ENCODE data around the gene ZNF335. TPM values are rescaled to one million over a fixed set of nuclear protein-coding genes. Genes with fewer than 3 reads are reported as not detected.
"Not testable (repeated sequence)": the region's sequence is repeated elsewhere in the genome, so short reads cannot be mapped to it uniquely, and the experiment has no call there.

The ZNF335 gene
- total RNA-seq, 1 donor from 2014 or later = 14.2 TPM

DNA sequence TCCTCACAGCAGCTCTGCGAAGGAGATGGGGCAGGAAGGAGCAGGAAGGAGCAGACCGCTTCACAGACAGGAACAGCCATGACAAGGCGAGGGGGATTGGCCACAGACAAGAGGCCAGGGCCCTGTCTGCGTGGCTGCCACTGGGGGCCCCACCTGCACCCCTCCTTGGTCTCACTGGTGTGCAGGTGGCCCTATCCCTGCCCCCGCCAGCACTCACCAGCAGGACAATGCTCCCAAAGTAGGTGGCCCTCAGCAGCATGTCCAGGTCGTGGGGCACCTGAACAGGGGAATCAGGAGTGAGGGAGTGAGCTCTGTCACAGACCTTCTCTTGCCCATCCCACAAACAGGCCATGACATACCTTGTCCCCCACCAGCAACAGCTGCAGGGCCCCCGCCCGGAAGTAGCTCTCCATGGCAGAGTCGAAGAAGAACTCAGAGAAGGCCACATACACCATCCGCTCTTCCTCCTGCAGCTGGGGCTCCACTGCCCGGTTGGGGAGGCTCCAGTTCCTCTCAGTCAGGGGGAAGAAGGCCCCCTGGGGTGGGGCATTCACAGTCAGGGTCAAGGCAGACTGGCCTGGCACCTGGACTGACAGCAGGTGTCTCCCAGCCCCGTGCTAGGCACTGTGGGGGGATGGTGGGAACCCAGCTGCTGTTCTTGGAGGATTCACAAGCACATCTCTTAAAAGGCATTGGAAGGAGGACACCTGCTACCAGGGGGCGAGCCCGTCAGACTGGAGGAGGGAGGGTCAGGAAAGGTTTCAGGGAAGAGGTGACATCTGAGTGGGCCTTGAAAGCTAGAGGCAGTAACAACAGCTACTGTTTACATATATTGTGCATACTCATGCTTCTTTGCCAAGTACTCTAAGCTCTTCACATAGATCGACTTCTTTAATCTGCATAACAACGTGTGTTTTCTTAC is 67.2 kb downstream of the ZNF335 start:
- Mint-ChIP-seq H3K9me3 (ENCODE audit: low read depth) (no peaks in the 10 kb centered on the region), H3K4me3 (ENCODE audit: unreplicated experiment) (no peak overlapping the region), H3K27me3 (ENCODE audit: low read depth) (no peaks in the 10 kb centered on the region), H3K27ac (ENCODE audit: unreplicated experiment) (no peak overlapping the region), H3K4me1 (ENCODE audit: low read depth) (peaks cover 4% of the 10 kb centered on the region), H3K36me3 (ENCODE audit: low read depth) (peaks cover 6% of the 10 kb centered on the region)
- TF ChIP-seq, protein P1, sequence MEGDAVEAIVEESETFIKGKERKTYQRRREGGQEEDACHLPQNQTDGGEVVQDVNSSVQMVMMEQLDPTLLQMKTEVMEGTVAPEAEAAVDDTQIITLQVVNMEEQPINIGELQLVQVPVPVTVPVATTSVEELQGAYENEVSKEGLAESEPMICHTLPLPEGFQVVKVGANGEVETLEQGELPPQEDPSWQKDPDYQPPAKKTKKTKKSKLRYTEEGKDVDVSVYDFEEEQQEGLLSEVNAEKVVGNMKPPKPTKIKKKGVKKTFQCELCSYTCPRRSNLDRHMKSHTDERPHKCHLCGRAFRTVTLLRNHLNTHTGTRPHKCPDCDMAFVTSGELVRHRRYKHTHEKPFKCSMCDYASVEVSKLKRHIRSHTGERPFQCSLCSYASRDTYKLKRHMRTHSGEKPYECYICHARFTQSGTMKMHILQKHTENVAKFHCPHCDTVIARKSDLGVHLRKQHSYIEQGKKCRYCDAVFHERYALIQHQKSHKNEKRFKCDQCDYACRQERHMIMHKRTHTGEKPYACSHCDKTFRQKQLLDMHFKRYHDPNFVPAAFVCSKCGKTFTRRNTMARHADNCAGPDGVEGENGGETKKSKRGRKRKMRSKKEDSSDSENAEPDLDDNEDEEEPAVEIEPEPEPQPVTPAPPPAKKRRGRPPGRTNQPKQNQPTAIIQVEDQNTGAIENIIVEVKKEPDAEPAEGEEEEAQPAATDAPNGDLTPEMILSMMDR (IDR thresholded peaks at IDR 0.05) = no peak
- DNase-seq (ENCODE audit: low spot score) = no peak

DNA sequence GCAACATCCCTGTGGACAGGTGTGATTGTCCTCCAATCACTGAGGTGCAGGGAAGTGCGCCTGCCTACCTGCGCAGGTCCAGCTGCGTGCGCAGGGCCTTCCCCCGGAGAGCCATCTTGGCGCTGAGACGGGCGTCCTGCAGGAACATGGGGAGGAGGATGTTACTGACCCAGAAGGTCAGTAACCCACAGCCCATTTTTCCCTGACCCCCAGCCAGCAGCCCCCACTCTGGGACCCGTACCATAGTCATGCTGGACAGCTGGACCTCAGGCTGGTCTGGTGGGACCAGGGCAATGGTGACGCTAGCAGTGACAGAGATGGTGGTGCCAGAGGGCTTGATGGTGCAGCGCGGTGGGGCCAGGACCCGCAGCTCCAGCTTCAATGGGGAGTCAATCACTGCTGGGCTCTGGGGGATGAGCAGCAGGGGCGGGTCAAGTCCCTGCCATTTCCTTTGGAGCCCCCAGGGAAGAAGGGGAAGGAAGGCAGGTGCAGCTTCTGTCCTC is 69.8 kb downstream of the ZNF335 start:
- H3K4me3 Mint-ChIP-seq (ENCODE audit: unreplicated experiment) = no peak overlapping the region
- no peak for DNase-seq (ENCODE audit: low spot score)
- H3K36me3 Mint-ChIP-seq (ENCODE audit: low read depth) = peaks cover 9% of the 10 kb centered on the region
- H3K27me3 Mint-ChIP-seq (ENCODE audit: low read depth) = no peaks in the 10 kb centered on the region
- no peak overlapping the region for H3K27ac Mint-ChIP-seq (ENCODE audit: unreplicated experiment)
- H3K9me3 Mint-ChIP-seq (ENCODE audit: low read depth) = no peaks in the 10 kb centered on the region
- TF ChIP-seq, protein P1 (IDR thresholded peaks at IDR 0.05) = no peak
- no peaks in the 10 kb centered on the region for H3K4me1 Mint-ChIP-seq (ENCODE audit: low read depth)

DNA sequence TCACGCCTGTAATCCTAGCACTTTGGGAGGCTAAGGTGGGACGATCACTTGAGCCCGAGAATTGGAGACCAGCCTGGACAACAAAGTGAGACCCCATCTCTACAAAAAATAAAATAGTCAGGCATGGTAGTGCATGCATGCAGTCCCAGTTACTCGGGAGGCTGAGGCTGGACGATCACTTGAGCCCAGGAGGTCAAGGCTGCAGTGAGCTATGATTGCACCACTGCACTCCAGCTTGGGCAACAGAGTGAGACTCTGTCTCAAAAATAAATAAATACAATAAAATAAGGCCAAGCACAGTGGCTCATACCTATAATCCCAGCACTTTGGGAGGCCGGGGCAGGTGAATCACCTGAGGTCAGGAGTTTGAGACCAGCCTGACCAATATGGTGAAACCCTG is 70.7 kb downstream of the ZNF335 start:
- not testable (repeated sequence) for DNase-seq (ENCODE audit: low spot score); H3K9me3 Mint-ChIP-seq (ENCODE audit: low read depth); H3K4me3 Mint-ChIP-seq (ENCODE audit: unreplicated experiment); H3K27me3 Mint-ChIP-seq (ENCODE audit: low read depth); H3K27ac Mint-ChIP-seq (ENCODE audit: unreplicated experiment); H3K4me1 Mint-ChIP-seq (ENCODE audit: low read depth)
- H3K36me3 Mint-ChIP-seq (ENCODE audit: low read depth) = peaks cover 12% of the 10 kb centered on the region

DNA sequence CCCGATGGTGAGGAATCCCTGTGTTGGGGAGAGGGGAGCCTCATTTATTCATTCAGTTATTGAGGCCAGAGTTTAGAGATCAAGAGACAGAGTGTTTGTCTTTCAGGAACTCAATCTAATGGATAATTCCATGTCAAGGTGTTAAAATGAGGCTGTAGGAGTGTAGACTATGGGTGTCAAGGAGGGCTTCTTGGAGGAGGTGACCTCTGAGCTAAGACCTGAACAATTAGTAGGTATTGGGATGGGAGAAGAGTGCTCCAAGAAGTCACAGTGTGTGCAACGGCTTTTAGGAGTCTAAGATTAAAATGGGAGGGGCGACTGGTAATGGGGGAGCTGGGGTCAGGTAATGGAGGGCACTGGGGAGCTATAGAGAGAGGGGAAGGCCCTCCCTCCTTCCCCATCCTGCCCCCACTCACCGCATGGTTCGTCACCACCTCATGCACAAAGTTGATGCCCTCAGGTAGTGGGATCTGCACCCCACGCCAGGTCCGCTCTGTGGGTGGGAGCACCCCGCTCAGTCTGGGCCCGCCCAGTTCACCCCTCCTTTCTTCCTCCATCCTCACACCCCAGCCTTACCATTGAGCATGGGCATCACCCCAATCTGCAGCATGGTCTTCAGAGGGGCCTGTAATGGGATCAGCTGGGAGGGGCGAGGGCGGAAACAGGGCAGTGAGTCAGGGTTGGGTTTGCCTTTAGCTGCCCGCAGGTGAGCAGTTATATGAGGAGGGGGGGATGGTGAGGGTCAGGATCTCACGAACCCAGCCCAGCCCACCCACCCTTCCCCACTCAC is 72.8 kb downstream of the ZNF335 start:
- H3K4me1 Mint-ChIP-seq (ENCODE audit: low read depth) = no peaks in the 10 kb centered on the region
- H3K9me3 Mint-ChIP-seq (ENCODE audit: low read depth) = no peaks in the 10 kb centered on the region
- H3K4me3 Mint-ChIP-seq (ENCODE audit: unreplicated experiment) = no peak overlapping the region
- H3K27ac Mint-ChIP-seq (ENCODE audit: unreplicated experiment) = peak overlapping the region; percentile 37
- H3K36me3 Mint-ChIP-seq (ENCODE audit: low read depth) = peaks cover 12% of the 10 kb centered on the region
- H3K27me3 Mint-ChIP-seq (ENCODE audit: low read depth) = no peaks in the 10 kb centered on the region
- TF ChIP-seq, protein P1 (IDR thresholded peaks at IDR 0.05) = no peak
- DNase-seq (ENCODE audit: low spot score) = no peak

Other genes starting within 250 kb of the ZNF335 start
- gene SPINT4, start 249.9 kb downstream of the ZNF335 start, total RNA-seq = not detected in 3 replicates
- gene WFDC3, start 180.3 kb downstream of the ZNF335 start, total RNA-seq = 0.70 to 1.4 TPM in 2 of 3 replicates, not detected in the other
- 22.1 to 22.9 TPM (median 22.5 TPM) in 3 replicates for gene DNTTIP1, start 180.2 kb downstream of the ZNF335 start, total RNA-seq
- 12.8 to 17.2 TPM (median 15.3 TPM) in 3 replicates for gene UBE2C, start 159.6 kb downstream of the ZNF335 start, total RNA-seq
- 0.46 to 0.63 TPM (median 0.52 TPM) in 3 replicates for gene TNNC2, start 144.9 kb downstream of the ZNF335 start, total RNA-seq
- 25.2 to 27.7 TPM (median 26.5 TPM) in 3 replicates for gene SNX21, start 138.4 kb downstream of the ZNF335 start, total RNA-seq
- 14.2 to 22.8 TPM (median 15.9 TPM) in 3 replicates for gene ACOT8, start 114.8 kb downstream of the ZNF335 start, total RNA-seq
- gene ZSWIM3, start 114.6 kb downstream of the ZNF335 start, total RNA-seq = 3.4 to 4.9 TPM (median 3.9 TPM) in 3 replicates
- gene ZSWIM1, start 91.0 kb downstream of the ZNF335 start, total RNA-seq = 7.9 to 11.3 TPM (median 8.1 TPM) in 3 replicates
- 0.49 to 1.4 TPM (median 1.2 TPM) in 3 replicates for gene SPATA25, start 84.6 kb downstream of the ZNF335 start, total RNA-seq
- 1.8 to 3.0 TPM (median 2.7 TPM) in 3 replicates for gene NEURL2, start 81.0 kb downstream of the ZNF335 start, total RNA-seq
- gene CTSA, start 80.9 kb downstream of the ZNF335 start, total RNA-seq = 172 to 199 TPM (median 175 TPM) in 3 replicates
- 48.1 to 53.1 TPM (median 48.5 TPM) in 3 replicates for gene PLTP, start 60.0 kb downstream of the ZNF335 start, total RNA-seq
- 23.5 to 25.7 TPM (median 24.9 TPM) in 3 replicates for gene PCIF1, start 37.5 kb downstream of the ZNF335 start, total RNA-seq
- 2.1 to 2.2 TPM in 2 of 3 replicates, not detected in the other for gene MMP9, start 36.7 kb upstream of the ZNF335 start, total RNA-seq
- gene SLC12A5, start 57.0 kb upstream of the ZNF335 start, total RNA-seq = 0.89 to 2.1 TPM (median 1.9 TPM) in 3 replicates
- 25.1 to 27.3 TPM (median 26.2 TPM) in 3 replicates for gene NCOA5, start 117.8 kb upstream of the ZNF335 start, total RNA-seq
- gene CD40, start 146.1 kb upstream of the ZNF335 start, total RNA-seq = 2.4 to 2.5 TPM in 2 of 3 replicates, not detected in the other

Measured in chondrocyte (in vitro differentiated cells).